GM18873 (cell line): ENCODE results near the gene EXOSC2.
"Not testable (repeated sequence)": the region's sequence is repeated elsewhere in the genome, so short reads cannot be mapped to it uniquely, and the experiment has no call there.

Experiments
- ATAC-seq: cut with Tn5 transposase; IDR thresholded peaks from one replicate; pipeline ENCODE4 v1.9.1; 2021; ENCODE audit warnings: mild to moderate bottlenecking, moderate library complexity, moderate number of reproducible peaks; ENCODE audit not compliant: unreplicated experiment, low FRiP score

The EXOSC2 gene

GRCh38 chr9:130666393-130667119 is 27.0 kb upstream of the EXOSC2 start:
- no peak for ATAC-seq

- no peak for ATAC-seq
These were observed 26.5 kb upstream of the EXOSC2 start for GRCh38 chr9:130667120-130667435.

GRCh38 chr9:130668196-130668595 is 25.4 kb upstream of the EXOSC2 start:
- ATAC-seq, result no peak

GRCh38 chr9:130668659-130669058 is 24.9 kb upstream of the EXOSC2 start:
- no peak for ATAC-seq

GRCh38 chr9:130669965-130670364 is 23.6 kb upstream of the EXOSC2 start:
- ATAC-seq, result no peak

- ATAC-seq, result no peak
These were observed 22.9 kb upstream of the EXOSC2 start for GRCh38 chr9:130670644-130671043.

GRCh38 chr9:130672466-130672865 is 21.1 kb upstream of the EXOSC2 start:
- ATAC-seq, result no peak

GRCh38 chr9:130672933-130673615 is 20.5 kb upstream of the EXOSC2 start:
- no peak for ATAC-seq

- no peak for ATAC-seq
These were observed 18.2 kb upstream of the EXOSC2 start for GRCh38 chr9:130675396-130675795.

- ATAC-seq, result no peak
These were observed 16.3 kb upstream of the EXOSC2 start for GRCh38 chr9:130677252-130677651.

GRCh38 chr9:130680836-130681768 is 12.5 kb upstream of the EXOSC2 start:
- ATAC-seq, result no peak

- ATAC-seq, result no peak
These were observed 11.7 kb upstream of the EXOSC2 start for GRCh38 chr9:130681769-130682420.

- no peak for ATAC-seq
These were observed 11.0 kb upstream of the EXOSC2 start for GRCh38 chr9:130682421-130683121.

GRCh38 chr9:130685104-130685503 is 8.5 kb upstream of the EXOSC2 start:
- ATAC-seq, result no peak

GRCh38 chr9:130685945-130686344 is 7.6 kb upstream of the EXOSC2 start:
- not testable (repeated sequence) for ATAC-seq

- ATAC-seq, result no peak
These were observed 6.0 kb upstream of the EXOSC2 start for GRCh38 chr9:130687615-130688014.

GRCh38 chr9:130688072-130688471 is 5.5 kb upstream of the EXOSC2 start:
- ATAC-seq, result no peak

GRCh38 chr9:130689572-130689936 is 4.0 kb upstream of the EXOSC2 start:
- no peak for ATAC-seq

GRCh38 chr9:130689937-130690700 is 3.5 kb upstream of the EXOSC2 start:
- ATAC-seq, result no peak
